Type B pancreatic cell (in vitro differentiated cells): Measurements from ENCODE around the gene ORM2. TPM values are rescaled to one million over a fixed set of nuclear protein-coding genes. Genes with fewer than 3 reads are reported as not detected.

ENCODE experiments used
- DNase-seq: peaks from one replicate; pipeline ENCODE4 v3.0.0; 2021; ENCODE audit warnings: mixed read lengths; ENCODE audit not compliant: unreplicated experiment; ENCODE audit errors: extremely low spot score
- H3K27ac Mint-ChIP-seq: 2 replicates; pipeline ENCODE4 v1.8.0; 2021; ENCODE audit warnings: mild to moderate bottlenecking, mixed read lengths
- H3K27me3 Mint-ChIP-seq: 2 replicates; pipeline ENCODE4 v1.8.0; 2021; ENCODE audit warnings: mixed read lengths
- H3K36me3 Mint-ChIP-seq: 2 replicates; pipeline ENCODE4 v1.8.0; 2021; ENCODE audit warnings: mixed read lengths
- H3K4me1 Mint-ChIP-seq: one replicate; pipeline ENCODE4 v1.8.0; 2021; ENCODE audit warnings: mixed read lengths; ENCODE audit not compliant: unreplicated experiment
- H3K4me3 Mint-ChIP-seq: 2 replicates; pipeline ENCODE4 v1.8.0; 2021; ENCODE audit warnings: mild to moderate bottlenecking, mixed read lengths
- H3K9me3 Mint-ChIP-seq: 2 replicates; pipeline ENCODE4 v1.8.0; 2021; ENCODE audit warnings: mixed read lengths
- total RNA-seq: library from RNA; stranded (reverse); gene quantifications from 2 replicates; pipeline ENCODE4 v1.2.1, GENCODE V29; 2021; ENCODE audit warnings: low replicate concordance
- TF ChIP-seq, protein P1 (sequence below): fragments of 200-600 bp; sonication (generic); conservative IDR thresholded peaks from 2 replicates; pipeline ENCODE4 v1.5.0; 2021; ENCODE audit warnings: antibody characterized with exemption, mild to moderate bottlenecking

Gene ORM2
- total RNA-seq, 1 donor from 2014 or later: not detected

DNA sequence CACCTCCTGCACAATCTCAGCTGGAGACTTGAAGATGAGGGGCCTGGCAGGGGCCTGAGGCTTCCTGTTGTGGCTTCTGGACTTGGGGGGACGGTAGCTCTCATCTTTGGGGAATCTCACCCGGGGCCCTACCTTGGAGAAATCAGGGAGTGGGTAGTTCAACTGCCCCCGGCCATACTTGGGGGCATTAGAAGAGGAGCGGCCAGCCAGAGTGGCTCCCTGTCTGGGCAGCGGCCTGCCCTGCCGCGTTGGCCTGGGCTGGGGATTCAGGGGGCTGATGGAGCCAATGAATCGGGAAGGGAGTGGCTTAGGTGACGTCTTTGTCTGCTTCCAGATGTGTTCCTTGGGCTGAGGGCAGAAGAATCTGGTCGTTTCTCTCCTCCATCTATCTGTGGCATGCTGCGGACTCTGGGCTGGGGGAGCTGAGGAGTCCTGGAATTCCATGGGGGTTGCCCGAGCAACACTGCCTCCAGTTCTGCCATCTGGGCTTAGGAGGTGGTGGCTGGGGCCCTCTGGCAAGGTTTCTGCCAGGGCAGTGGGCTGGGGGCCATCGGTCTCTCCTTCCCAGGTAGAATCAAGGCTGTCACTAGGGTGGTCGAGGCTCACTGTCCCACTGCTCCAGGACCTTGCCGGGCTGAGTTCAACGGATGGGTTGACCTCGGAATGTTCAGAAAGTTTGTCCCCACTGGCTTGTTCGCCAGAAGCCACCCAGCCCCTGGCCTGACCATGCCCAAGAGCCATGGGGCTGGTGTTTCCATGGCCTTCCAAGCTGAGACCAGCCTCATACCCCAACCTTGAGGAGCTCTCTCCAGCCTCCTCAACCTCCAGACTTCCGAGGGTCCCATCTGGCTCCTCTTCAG lies 47.1 kb downstream of the ORM2 start:
- Mint-ChIP-seq H3K27ac (no peak overlapping the region), H3K4me3 (no peak overlapping the region)

DNA sequence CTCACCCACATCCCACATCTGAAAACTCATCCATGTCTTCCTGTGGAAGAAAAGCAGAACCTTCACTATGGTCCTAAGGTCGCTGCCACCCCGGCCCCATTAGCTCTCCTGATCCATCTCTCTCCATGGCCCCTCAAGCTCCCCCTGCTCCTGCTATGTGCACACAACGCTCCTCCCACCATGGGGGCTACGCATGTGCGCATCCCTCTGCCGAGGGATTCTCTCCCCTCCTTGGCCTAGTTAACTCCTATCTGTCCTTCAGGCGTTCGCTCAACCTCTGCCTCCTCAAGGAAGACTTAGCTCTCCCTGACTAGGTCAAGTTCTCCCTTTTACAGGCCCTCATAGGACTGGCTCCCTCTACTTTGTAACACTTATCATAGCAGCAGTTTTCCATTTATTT lies 48.3 kb downstream of the ORM2 start:
- Mint-ChIP-seq H3K27ac (no peak overlapping the region), H3K36me3 (peaks cover 15% of the 10 kb centered on the region), H3K4me1 (peaks cover 7% of the 10 kb centered on the region), H3K9me3 (no peaks in the 10 kb centered on the region), H3K27me3 (no peaks in the 10 kb centered on the region), H3K4me3 (no peak overlapping the region)
- TF ChIP-seq, protein P1, sequence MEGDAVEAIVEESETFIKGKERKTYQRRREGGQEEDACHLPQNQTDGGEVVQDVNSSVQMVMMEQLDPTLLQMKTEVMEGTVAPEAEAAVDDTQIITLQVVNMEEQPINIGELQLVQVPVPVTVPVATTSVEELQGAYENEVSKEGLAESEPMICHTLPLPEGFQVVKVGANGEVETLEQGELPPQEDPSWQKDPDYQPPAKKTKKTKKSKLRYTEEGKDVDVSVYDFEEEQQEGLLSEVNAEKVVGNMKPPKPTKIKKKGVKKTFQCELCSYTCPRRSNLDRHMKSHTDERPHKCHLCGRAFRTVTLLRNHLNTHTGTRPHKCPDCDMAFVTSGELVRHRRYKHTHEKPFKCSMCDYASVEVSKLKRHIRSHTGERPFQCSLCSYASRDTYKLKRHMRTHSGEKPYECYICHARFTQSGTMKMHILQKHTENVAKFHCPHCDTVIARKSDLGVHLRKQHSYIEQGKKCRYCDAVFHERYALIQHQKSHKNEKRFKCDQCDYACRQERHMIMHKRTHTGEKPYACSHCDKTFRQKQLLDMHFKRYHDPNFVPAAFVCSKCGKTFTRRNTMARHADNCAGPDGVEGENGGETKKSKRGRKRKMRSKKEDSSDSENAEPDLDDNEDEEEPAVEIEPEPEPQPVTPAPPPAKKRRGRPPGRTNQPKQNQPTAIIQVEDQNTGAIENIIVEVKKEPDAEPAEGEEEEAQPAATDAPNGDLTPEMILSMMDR: no peak
- DNase-seq: no peak

More for the DNA sequence above, 47.1 kb downstream of the ORM2 start:
- Mint-ChIP-seq H3K36me3 (peaks cover 15% of the 10 kb centered on the region), H3K27me3 (no peaks in the 10 kb centered on the region), H3K9me3 (no peaks in the 10 kb centered on the region), H3K4me1 (no peaks in the 10 kb centered on the region)
- TF ChIP-seq, protein P1: no peak
- DNase-seq: no peak

DNA sequence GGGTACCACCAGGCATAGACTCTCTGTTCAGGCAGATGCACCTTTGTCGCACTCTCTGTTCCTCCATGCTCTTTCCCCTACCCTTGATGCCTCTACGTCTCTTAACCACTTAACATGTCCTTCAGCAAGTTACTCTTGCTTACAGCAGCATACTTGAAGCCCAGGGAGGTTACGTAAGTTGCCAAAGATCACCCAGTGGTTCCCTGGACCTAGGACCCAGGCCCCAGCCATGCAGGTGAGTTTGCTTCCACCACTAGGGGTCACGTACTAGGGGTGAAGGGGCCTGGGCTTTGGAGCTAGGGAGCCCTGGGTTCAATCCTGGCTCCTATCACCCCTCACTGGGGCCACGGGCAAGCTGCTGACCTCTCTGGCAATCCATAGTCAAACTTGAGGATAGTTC lies 49.2 kb downstream of the ORM2 start:
- Mint-ChIP-seq H3K36me3 (peaks cover 15% of the 10 kb centered on the region), H3K9me3 (no peaks in the 10 kb centered on the region), H3K27ac (no peak overlapping the region), H3K27me3 (no peaks in the 10 kb centered on the region), H3K4me1 (peaks cover 15% of the 10 kb centered on the region), H3K4me3 (no peak overlapping the region)
- no peak for DNase-seq
- TF ChIP-seq, protein P1: no peak

Other genes starting within 250 kb of the ORM2 start
- gene KIF12, start 230.6 kb upstream of the ORM2 start, total RNA-seq: 33.2 and 35.9 TPM in 2 replicates
- gene COL27A1, start 174.3 kb upstream of the ORM2 start, total RNA-seq: 29.5 and 65.1 TPM in 2 replicates
- gene ORM1, start 6.8 kb upstream of the ORM2 start, total RNA-seq: 0.65 and 1.6 TPM in 2 replicates
- gene AKNA, start 58.1 kb downstream of the ORM2 start, total RNA-seq: 11.5 and 14.0 TPM in 2 replicates
- gene WHRN, start 175.6 kb downstream of the ORM2 start, total RNA-seq: 12.2 and 13.3 TPM in 2 replicates